Muscle layer of duodenum (tissue), 2 donors: ENCODE data around the gene SFN.
"Not testable (repeated sequence)": the region's sequence is repeated elsewhere in the genome, so short reads cannot be mapped to it uniquely, and the experiment has no call there.

ENCODE experiments used
- H3K27ac ChIP-seq: one replicate; pipeline ENCODE4 v1.7.0; 2013; ENCODE audit warnings: mild to moderate bottlenecking, low read length
- H3K27me3 ChIP-seq: one replicate; pipeline ENCODE4 v1.7.0; 2013; ENCODE audit warnings: low read depth, mild to moderate bottlenecking, control low read depth, low read length
- H3K36me3 ChIP-seq, 2 donors: one replicate each; pipeline ENCODE4 v1.7.0; 2013; ENCODE audit warnings: low read length in 2 of 2, control low read depth in 1 of 2, mild to moderate bottlenecking in 1 of 2; ENCODE audit not compliant: insufficient read depth in 2 of 2, control insufficient read depth in 1 of 2
- H3K4me1 ChIP-seq, 2 donors: one replicate each; pipeline ENCODE4 v1.7.0; 2013; ENCODE audit warnings: low read length in 2 of 2, mild to moderate bottlenecking in 2 of 2, control low read depth in 1 of 2, moderate library complexity in 1 of 2; ENCODE audit not compliant: insufficient read depth in 2 of 2, control insufficient read depth in 1 of 2
- H3K4me3 ChIP-seq, 2 donors: one replicate each; pipeline ENCODE4 v1.7.0; 2013; ENCODE audit warnings: low read length in 2 of 2, low read depth in 1 of 2, mild to moderate bottlenecking in 1 of 2
- H3K9me3 ChIP-seq, 2 donors: one replicate each; pipeline ENCODE4 v1.7.0; 2013; ENCODE audit warnings: low read length in 2 of 2, control low read depth in 1 of 2, mild to moderate bottlenecking in 1 of 2; ENCODE audit not compliant: control insufficient read depth in 1 of 2
- donor health status: healthy.

SFN gene

GRCh38 chr1:26829184-26829911, 33.6 kb upstream of the SFN start:
- Histone ChIP-seq H3K27ac (peak overlapping the region; percentile 21), H3K27me3 (no peaks in the 10 kb centered on the region), H3K36me3 (peaks cover 11 to 28% of the 10 kb centered on the region in 2 donors), H3K4me1 (peaks cover 16 to 34% of the 10 kb centered on the region in 2 donors), H3K4me3 (no peak overlapping the region), H3K9me3 (no peaks in the 10 kb centered on the region)

- Histone ChIP-seq H3K4me3 (no peak overlapping the region), H3K9me3 (no peaks in the 10 kb centered on the region), H3K36me3 (peaks cover 14 to 42% of the 10 kb centered on the region in 2 donors), H3K27ac (no peak overlapping the region), H3K4me1 (peaks cover 14 to 26% of the 10 kb centered on the region in 2 donors), H3K27me3 (no peaks in the 10 kb centered on the region)
Measured at GRCh38 chr1:26831059-26831458, 31.9 kb upstream of the SFN start.

- H3K4me3 ChIP-seq: no peak overlapping the region
- H3K27ac ChIP-seq: peak overlapping the region; percentile 52
- H3K36me3 ChIP-seq: peaks cover 15 to 45% of the 10 kb centered on the region in 2 donors
- H3K9me3 ChIP-seq: no peaks in the 10 kb centered on the region
- H3K27me3 ChIP-seq: no peaks in the 10 kb centered on the region
- H3K4me1 ChIP-seq: peaks cover 12 to 24% of the 10 kb centered on the region in 2 donors
Measured at GRCh38 chr1:26831546-26832248, 31.3 kb upstream of the SFN start.

- H3K27ac ChIP-seq: peak overlapping the region; percentile 52
- H3K4me1 ChIP-seq: peaks cover 12 to 20% of the 10 kb centered on the region in 2 donors
- no peak overlapping the region for H3K4me3 ChIP-seq
- H3K27me3 ChIP-seq: no peaks in the 10 kb centered on the region
- H3K36me3 ChIP-seq: peaks cover 15 to 45% of the 10 kb centered on the region in 2 donors
- H3K9me3 ChIP-seq: no peaks in the 10 kb centered on the region
Measured at GRCh38 chr1:26832249-26832960, 30.5 kb upstream of the SFN start.

GRCh38 chr1:26833432-26834405, 29.2 kb upstream of the SFN start:
- H3K27ac ChIP-seq: peak overlapping the region; percentile 40
- no peaks in the 10 kb centered on the region for H3K9me3 ChIP-seq
- H3K4me3 ChIP-seq: no peak overlapping the region
- no peaks in the 10 kb centered on the region for H3K27me3 ChIP-seq
- H3K4me1 ChIP-seq: peaks cover 8 to 9% of the 10 kb centered on the region in 2 donors
- H3K36me3 ChIP-seq: peaks cover 15 to 45% of the 10 kb centered on the region in 2 donors

GRCh38 chr1:26837665-26838064, 25.3 kb upstream of the SFN start:
- not testable (repeated sequence) for H3K4me1 ChIP-seq, H3K27ac ChIP-seq, H3K4me3 ChIP-seq, H3K27me3 ChIP-seq, H3K9me3 ChIP-seq
- H3K36me3 ChIP-seq: peaks cover 17 to 57% of the 10 kb centered on the region in 2 donors

GRCh38 chr1:26838474-26839338, 24.2 kb upstream of the SFN start:
- H3K4me1 ChIP-seq: no peaks in the 10 kb centered on the region
- H3K4me3 ChIP-seq: no peak overlapping the region
- no peaks in the 10 kb centered on the region for H3K9me3 ChIP-seq
- H3K36me3 ChIP-seq: peaks cover 13 to 51% of the 10 kb centered on the region in 2 donors
- H3K27ac ChIP-seq: peak overlapping the region; percentile 14
- H3K27me3 ChIP-seq: no peaks in the 10 kb centered on the region

GRCh38 chr1:26839339-26839722, 23.6 kb upstream of the SFN start:
- Histone ChIP-seq H3K4me3 (no peak overlapping the region), H3K36me3 (peaks cover 13 to 46% of the 10 kb centered on the region in 2 donors), H3K4me1 (no peaks in the 10 kb centered on the region), H3K27ac (no peak overlapping the region), H3K9me3 (no peaks in the 10 kb centered on the region), H3K27me3 (no peaks in the 10 kb centered on the region)

- Histone ChIP-seq H3K9me3 (no peaks in the 10 kb centered on the region), H3K27me3 (no peaks in the 10 kb centered on the region), H3K4me1 (no peaks in the 10 kb centered on the region), H3K4me3 (no peak overlapping the region), H3K36me3 (peaks cover 13 to 43% of the 10 kb centered on the region in 2 donors), H3K27ac (no peak overlapping the region)
Measured at GRCh38 chr1:26839779-26840178, 23.2 kb upstream of the SFN start.
